GM19324 (cell line): Measurements from ENCODE around the gene TTLL5.

ENCODE experiments used
- ATAC-seq: cut with Tn5 transposase; IDR thresholded peaks from one replicate; pipeline ENCODE4 v1.9.1; 2021; ENCODE audit warnings: mild to moderate bottlenecking, moderate library complexity; ENCODE audit not compliant: unreplicated experiment, low FRiP score

TTLL5 gene

GRCh38 chr14:75794615-75795038 is 133.6 kb downstream of the TTLL5 start:
- ATAC-seq: no peak

- ATAC-seq: no peak
Measured at GRCh38 chr14:75800792-75801191, 139.7 kb downstream of the TTLL5 start.

DNA sequence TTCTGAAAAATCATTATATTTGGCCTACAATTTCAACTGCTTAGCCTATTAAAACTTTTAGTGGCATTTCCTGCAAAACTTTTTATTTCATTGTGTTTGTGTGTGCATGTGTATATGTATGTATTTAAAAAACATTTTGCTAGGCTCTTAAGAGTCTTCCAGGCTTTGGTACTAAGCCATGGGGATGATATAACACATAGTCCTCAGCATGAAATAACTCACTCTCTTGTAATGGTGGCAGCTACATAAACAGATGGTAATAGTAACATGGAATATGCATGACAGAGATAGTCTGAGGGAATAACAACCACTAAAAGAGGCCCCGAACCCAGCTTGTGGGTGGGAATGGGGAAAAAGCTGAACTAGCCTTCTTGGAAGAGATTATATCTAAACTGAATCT is 141.4 kb downstream of the TTLL5 start:
- ATAC-seq: no peak

DNA sequence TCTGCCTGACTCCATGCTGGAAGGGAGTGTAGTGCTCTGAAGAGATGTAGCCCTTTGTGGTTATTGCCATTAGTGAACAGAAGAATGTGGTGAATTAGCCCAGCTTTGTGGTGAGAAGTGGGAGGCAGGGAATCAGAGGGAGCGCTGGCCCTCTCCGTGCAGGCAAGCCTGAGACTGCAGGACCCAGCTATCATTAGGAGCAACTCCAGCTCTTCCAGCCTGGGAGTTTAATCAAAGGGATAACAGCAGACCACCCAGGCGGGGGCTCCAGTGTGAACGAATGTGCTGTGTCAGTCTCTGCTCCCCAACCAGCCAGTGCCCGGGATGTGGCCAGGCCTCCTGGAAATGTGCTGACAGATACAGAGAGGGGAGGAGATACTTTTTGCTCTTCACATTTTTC is 142.7 kb downstream of the TTLL5 start:
- ATAC-seq: no peak

- ATAC-seq: no peak
Measured at GRCh38 chr14:75804570-75805275, 143.7 kb downstream of the TTLL5 start.

- ATAC-seq: no peak
Measured at GRCh38 chr14:75805646-75806045, 144.6 kb downstream of the TTLL5 start.

- no peak for ATAC-seq
Measured at GRCh38 chr14:75806352-75806832, 145.3 kb downstream of the TTLL5 start.

DNA sequence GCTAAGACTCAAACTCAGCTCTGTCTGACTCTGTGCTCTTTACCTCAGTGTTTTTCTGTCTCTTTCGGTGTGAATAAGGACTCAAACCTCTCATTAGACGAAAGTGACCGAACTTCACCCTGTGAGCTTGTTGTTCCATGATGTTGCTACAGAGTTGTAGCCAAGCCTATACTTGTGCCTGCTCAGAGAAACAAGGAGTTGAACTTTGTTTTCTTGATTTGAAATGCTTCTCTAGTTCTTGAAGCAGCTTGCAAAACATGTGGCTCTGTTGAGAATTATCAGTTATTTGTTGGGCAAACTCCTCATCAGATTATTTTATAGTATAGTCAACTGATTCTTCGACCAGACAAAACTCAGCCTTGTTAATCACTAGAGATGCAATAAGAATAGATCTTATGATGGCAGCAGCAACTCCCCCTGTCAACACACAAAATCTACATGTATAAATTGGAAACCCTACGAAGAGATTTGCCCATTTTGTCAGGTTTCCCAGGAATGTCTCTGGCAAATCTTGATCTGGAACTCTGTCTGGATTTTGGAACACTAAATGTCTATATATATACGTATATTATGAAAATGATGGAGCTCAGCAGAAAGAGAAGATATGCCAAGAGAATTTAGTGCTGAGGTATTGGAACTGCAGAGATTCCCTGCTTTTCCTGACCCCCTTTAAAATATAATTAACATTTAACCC is 146.8 kb downstream of the TTLL5 start:
- ATAC-seq: no peak

- no peak for ATAC-seq
Measured at GRCh38 chr14:75811136-75811829, 150.2 kb downstream of the TTLL5 start.

GRCh38 chr14:75811872-75812499 is 150.9 kb downstream of the TTLL5 start:
- no peak for ATAC-seq

- ATAC-seq: no peak
Measured at GRCh38 chr14:75812622-75813021, 151.6 kb downstream of the TTLL5 start.

DNA sequence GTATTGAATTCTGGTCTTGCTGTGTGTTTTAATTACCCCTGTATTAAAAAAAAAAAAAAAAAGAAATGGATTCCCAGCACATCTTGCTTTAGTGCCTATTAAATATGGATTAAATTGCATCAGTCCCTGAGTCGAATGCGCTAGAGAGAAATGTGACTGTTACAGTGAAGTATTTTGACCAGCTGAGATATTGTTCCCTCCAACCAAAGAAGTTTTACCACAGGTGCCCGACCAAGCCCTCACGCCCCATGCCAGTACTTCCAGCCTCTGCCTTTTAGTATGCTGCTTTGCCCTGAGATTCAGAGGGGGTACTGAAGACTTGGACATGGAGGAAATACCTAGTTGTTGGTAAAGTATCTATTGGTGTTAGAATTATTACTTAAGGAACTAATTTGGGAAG is 159.7 kb downstream of the TTLL5 start:
- ATAC-seq: no peak

GRCh38 chr14:75821831-75822521 is 160.9 kb downstream of the TTLL5 start:
- no peak for ATAC-seq

- ATAC-seq: no peak
Measured at GRCh38 chr14:75822522-75823141, 161.6 kb downstream of the TTLL5 start.

GRCh38 chr14:75823334-75823733 is 162.3 kb downstream of the TTLL5 start:
- no peak for ATAC-seq

- no peak for ATAC-seq
Measured at GRCh38 chr14:75824318-75824717, 163.3 kb downstream of the TTLL5 start.

- ATAC-seq: no peak
Measured at GRCh38 chr14:75825147-75825592, 164.1 kb downstream of the TTLL5 start.

DNA sequence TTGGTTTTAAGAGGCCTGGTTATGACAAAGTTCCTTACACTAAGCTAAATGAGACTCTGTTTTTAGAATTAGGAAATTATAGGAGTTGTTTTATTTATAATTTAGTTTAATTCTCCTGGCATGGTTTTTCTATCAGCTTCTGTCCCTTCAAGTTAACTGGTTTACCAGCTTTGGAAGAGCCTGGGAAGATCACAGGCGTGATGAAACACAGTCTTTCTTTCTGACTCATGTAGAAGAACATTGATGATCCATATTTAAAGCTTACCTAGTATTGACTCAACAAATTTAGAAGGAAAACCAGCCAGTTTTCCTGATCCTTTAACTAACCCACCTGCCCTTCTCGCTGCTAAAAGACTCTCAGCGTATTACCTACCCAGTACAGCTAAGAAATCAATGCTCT is 165.6 kb downstream of the TTLL5 start:
- ATAC-seq: no peak

DNA sequence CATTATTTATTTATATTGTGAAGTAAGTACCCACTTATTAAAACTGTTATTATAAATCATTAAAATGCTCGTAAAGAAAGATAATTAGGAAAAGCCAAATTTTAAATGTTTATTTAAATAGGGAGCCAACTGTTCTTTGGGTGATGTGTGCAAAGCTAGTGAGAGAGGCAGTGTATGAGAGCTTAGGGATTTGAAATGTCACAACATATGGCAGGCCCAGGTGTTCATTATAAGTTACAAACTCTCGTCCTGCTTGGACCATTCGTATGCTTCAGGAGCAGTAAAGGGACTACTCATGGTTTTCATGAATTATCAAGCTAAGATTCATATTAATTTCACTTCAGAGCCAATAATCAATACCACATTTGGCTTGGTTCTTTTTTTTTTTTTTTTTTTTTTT is 166.3 kb downstream of the TTLL5 start:
- ATAC-seq: no peak

- no peak for ATAC-seq
Measured at GRCh38 chr14:75829316-75829715, 168.3 kb downstream of the TTLL5 start.
